ENCODE results near the gene GNG7.
"Not testable (repeated sequence)": the region's sequence is repeated elsewhere in the genome, so short reads cannot be mapped to it uniquely, and the experiment has no call there.

GNG7 gene

DNA sequence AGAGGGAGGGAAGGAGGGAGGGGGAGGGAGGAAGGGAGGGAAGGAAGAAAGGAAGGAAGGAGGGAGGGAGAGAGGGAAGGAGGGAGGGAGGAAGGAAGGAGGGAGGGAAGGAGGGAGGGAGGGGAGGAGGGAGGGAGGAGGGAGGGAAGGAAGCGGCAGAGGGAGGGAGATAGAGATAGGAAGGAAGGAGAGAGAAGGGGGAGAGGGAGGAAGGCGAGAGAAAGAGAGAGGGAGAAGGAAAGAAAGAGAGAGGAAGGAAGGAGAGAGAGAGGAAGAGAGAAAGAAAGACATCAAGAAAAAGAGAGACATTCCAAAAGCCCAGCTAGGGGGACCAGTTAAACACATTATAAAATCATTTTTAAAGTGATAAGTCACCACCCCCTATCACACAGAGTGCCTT lies 62.5 kb downstream of the GNG7 start:
- DNase-seq, result no peak

- DNase-seq, result no peak
Observed at GRCh38 chr19:2638417-2638940, 64.0 kb downstream of the GNG7 start.

- DNase-seq, result no peak
Observed at GRCh38 chr19:2636897-2637683, 65.4 kb downstream of the GNG7 start.

DNA sequence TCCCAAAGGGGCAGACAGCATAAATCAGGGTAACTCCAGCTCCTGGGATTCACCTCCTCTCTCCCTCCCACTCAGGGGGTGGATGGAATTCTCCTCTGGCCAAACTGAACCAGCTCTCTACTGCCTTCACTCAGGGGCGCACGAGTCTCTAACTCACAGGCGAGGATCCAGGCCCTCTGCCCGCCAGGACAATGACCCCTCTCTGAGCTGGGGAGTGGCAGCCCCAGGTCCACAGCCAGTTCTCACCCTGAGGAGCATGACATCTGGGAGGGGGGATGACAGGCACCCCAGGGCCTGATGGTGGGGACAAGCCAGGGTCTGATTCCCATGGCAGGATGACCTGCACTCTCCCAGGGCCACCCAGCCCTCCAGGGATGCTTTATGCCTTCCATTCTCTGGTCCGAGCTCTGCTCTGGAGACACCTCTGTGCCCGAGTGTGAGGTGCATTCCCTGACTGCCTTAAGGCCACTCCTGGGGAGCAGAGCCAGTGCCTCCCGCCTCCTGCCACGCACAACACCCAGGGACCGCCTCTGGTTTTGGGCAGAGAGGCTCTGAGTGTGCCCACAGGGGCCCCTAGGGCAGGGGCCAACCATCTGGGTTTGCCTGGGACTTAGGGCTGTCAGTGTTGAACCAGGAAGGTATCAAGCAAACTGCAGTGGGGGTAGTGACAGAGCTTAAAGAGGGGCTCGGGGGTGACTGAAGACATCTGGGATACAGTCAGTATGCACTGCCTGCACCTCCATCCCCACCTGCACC lies 66.2 kb downstream of the GNG7 start:
- DNase-seq, result no peak

DNA sequence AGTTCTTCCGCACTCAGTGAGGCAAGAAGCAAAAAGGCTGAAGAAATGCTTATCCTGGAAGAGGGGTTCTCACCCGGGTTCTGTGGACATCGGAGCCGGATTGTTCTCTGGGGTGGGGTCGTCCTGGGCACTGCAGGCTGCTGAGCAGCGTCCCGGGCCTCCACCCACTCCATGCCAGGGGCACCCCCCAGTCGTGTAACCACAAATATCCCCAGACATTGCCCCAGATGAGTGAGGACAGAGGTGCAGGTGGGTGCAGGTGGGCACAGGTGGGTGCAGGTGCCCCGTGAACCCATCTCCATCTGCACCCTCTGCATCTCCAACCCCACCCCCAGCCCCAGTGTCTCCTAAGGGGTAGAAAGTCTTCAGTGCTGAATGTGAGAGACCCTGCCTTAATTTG lies 67.5 kb downstream of the GNG7 start:
- no peak for DNase-seq

DNA sequence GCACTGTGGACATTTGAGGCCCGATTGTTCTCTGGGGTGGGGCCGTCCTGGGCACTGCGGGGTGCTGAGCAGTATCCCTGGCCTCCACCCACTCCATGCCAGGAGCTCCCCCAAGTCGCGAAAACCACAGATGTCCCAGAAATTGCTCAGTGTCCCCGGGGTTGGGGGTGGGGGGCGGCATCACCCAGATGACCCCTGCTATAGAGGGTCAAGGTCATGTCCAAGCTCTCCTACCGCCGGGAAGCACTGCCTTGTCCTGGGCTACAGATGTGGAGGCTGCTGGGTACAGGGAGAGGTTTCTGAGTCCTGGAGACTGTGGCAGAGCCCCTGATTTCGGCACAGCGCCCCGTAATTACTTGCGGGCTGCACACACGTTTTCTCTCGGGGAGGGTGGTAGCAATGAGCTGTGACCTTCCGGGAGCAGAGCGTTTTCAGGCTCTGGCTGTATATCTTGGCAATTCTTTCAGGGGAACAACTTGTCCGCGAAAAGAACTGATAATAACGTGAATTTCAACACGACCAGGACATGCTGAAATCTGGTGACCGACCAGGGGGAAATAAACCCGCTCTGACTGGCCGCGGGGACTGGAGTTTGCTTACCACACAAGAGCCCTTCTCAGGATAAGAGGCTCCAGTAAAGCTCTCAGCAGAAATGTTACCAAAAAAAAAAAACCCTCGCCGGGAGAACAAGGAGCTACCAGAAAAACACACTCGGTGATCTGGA lies 68.1 kb downstream of the GNG7 start:
- DNase-seq, result no peak

DNA sequence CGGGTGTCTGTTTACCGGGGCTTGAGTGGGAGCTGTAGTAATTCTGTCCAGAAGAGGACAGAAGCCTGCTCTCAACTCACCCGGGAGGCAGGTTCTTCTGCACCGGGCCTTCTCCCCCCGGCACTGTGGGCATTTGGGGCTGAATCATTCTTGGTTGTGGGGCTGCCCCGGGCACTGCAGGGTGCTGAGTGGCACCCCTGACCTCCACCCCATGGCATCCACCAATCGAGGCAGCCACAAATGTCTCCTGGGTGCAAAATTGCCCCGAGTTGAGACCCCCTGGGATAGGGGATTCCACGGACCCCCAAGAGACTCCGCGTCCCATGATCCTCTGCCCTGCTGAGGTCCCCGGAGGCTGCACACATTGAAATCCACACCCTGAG lies 68.8 kb downstream of the GNG7 start:
- no peak for DNase-seq

- DNase-seq, result no peak
Observed at GRCh38 chr19:2631213-2631821, 71.2 kb downstream of the GNG7 start.

- DNase-seq, result no peak
Observed at GRCh38 chr19:2630352-2631001, 72.0 kb downstream of the GNG7 start.

DNA sequence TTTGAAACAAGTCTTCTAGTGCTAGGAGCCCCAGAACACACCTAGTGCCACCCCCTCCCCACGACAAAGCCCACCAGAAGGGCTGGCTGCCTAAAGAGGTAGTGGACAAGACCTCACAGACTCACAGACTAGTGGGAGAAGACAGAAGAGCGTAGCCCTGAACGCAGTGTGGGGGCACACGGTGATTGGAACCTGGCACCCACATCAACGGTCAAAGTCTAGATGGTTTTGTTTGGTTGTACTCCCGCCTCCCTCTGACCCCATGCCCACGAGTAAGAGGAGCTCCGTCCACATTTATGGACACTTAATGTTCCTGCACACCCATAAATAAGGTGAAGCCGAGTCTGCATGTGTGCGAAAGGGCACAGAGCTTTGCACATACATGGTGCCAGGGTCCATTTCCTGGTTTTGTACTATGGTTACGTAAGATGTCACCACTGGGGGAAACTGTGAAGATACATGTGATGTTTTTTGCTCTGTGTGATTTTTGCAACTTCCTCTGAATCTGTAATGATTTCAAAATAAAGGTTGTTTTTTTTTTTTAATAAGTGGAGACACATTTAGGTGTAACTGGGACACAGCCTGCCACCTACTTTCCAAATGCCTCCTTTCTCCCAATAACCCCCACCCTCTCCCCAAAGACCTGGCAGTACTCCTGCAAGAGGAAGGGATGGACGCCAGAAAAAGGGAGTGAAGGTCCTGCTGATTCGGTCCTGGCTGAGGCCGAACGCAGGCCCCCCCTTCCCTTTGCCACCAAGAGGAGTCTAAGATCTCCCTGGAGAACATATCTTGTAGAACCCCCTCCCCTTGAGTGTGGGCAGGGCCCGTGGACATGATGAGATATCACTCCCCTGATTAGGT lies 72.8 kb downstream of the GNG7 start:
- no peak for DNase-seq

DNA sequence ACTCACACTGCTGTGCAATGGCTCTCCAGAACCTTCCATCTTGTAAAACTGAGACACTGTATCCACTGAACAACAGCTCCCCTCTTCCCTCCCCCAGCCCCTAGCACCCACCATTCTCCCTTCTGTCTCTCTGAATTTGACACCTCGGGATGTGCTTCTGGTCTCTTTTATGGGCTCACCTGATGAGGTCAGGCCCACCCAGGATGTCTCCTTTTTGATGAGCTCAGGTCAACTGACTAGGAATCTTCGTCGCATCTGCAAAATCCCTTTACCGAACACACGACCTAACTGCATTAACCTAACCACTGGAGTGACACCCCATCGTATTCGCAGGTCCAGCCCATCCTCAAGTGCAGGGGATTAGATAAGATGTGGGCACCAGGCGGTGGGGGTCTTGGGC lies 73.9 kb downstream of the GNG7 start:
- no peak for DNase-seq

DNA sequence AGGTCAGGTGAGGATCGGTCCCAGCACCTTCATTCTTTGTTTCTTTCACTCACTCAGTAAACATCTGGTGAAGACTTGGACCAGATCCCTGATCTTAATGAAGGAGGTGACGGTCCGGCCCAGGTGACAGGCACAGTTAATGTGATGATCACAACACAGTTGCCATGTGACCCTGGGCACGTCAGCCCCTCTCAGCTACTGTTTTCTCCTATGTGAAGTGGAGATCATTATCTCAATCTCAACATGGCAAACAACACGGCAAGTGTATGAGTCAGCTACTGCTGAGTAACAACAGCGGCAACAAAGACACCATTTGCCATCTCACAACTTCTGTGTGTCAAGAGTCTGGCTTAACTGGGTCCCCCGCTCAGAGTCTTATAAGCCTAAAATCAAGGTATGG lies 74.6 kb downstream of the GNG7 start:
- no peak for DNase-seq

GRCh38 chr19:2627319-2627829 lies 75.1 kb downstream of the GNG7 start:
- DNase-seq, result no peak

DNA sequence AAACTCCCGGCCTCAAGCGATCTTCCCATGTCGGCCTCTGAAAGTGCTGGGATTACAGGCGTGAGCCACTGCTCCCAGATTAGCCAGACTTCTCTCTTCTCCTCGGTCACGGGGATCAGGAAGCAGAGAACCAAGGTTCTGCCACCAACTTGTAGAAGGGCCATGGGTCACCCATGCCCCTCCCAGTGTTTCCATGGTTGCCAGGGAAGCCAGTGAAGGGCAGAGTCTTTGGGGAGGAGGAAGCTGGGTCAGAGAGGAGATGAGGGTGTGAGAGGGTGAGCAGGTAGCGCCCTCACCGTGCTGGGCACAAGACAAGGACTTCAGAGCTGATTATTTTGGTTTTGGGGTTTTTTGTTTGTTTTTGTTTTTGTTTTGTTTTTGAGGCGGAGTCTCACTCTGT lies 77.1 kb downstream of the GNG7 start:
- no peak for DNase-seq

GRCh38 chr19:2624537-2625091 lies 77.9 kb downstream of the GNG7 start:
- DNase-seq, result no peak

- no peak for DNase-seq
Observed at GRCh38 chr19:2623798-2624197, 78.7 kb downstream of the GNG7 start.

GRCh38 chr19:2622371-2622961 lies 80.0 kb downstream of the GNG7 start:
- DNase-seq, result not testable (repeated sequence)

DNA sequence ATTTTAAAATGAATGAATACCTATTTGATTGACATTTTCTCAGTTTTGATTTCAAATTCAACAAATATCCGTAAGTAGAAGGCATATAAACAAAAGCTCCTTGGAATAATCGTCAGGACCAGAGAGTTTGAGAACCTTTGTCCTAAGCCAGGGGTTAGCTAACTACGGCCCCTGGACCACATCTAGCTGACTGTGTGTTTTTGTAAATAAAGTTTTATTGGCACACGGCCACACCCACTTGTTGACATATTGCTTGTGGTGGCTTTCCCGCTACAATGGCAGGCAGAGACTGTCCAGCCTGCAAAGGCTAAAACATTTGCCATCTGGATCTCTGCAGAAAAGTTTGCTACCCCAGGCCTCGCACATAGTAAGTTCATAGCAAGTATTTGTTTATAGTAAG lies 83.4 kb downstream of the GNG7 start:
- DNase-seq, result no peak

DNA sequence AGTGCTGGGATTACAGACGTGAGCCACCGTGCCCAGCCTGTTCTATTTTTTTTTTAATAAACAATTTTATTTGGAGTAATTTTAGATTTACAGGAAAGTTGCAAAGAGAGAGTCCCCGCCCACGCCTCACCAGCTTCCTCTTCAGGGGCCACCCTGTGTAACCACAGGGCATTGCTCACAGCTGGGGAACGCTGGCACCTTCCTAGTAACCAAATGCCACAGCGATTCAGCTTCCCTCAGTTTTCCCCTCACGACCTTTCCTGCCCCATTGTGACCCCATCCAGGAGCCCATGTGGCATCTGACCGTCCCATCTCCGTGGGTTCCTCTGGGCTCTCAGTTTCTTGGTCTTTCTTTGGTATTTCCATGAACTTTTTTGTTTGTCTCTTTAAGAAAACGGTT lies 83.9 kb downstream of the GNG7 start:
- DNase-seq, result no peak

GRCh38 chr19:2617393-2618165 lies 84.9 kb downstream of the GNG7 start:
- no peak for DNase-seq
